ENCODE data around the gene DENND1C.

GRCh38 chr19:6448045-6448444 is 33.5 kb downstream of the DENND1C start:
- no peak for TF ChIP-seq POLR2AphosphoS5 (IDR thresholded peaks at IDR 0.05; ENCODE audit: low read depth, low read length)
- no peak for TF ChIP-seq SIN3A (IDR thresholded peaks at IDR 0.05; ENCODE audit: borderline replicate concordance, insufficient read depth, low read length)
- no peak for TF ChIP-seq REST (IDR thresholded peaks at IDR 0.05; ENCODE audit: insufficient read depth in 1 of 2, low read depth in 2 of 2, low read length in 2 of 2)
- TF ChIP-seq TAF1 (IDR thresholded peaks at IDR 0.05; ENCODE audit: borderline replicate concordance, insufficient read depth, low read length): no peak
- TF ChIP-seq FOXP2 (optimal IDR thresholded peaks at IDR 0.05; ENCODE audit: borderline replicate concordance, extremely low read depth, extremely low read length, insufficient read depth): no peak
